ENCODE measurements around the gene RO60. TPM values are rescaled to one million over a fixed set of nuclear protein-coding genes. Genes with fewer than 3 reads are reported as not detected.

Gene RO60
- total and polyA plus RNA-seq, 2 of the 13 experiments (the other 11 are each of a cell fraction or from before 2014, with no cell fraction given): 20.3 to 53.7 TPM

- TF ChIP-seq PCBP1 (IDR thresholded peaks at IDR 0.05; ENCODE audit: borderline replicate concordance, low read depth, low read length): no peak
- TF ChIP-seq ZNF574 (CRISPR knock-in tag; IDR thresholded peaks at IDR 0.05): peak; percentile 74
- TF ChIP-seq ZNF276 (CRISPR knock-in tag; IDR thresholded peaks at IDR 0.05; ENCODE audit: low read depth): no peak
- peak; percentile 52; the same call in 1 of the 2 replicates for TF ChIP-seq PPARG (CRISPR knock-in tag; conservative IDR thresholded peaks at IDR 0.05)
- TF ChIP-seq, protein P1, sequence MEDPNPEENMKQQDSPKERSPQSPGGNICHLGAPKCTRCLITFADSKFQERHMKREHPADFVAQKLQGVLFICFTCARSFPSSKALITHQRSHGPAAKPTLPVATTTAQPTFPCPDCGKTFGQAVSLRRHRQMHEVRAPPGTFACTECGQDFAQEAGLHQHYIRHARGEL (CRISPR knock-in tag; IDR thresholded peaks at IDR 0.05): no peak
- TF ChIP-seq EED (CRISPR knock-in tag; IDR thresholded peaks at IDR 0.05): peak; percentile 19; the same call in 1 of the 2 replicates
- TF ChIP-seq SIX4 (CRISPR knock-in tag; IDR thresholded peaks at IDR 0.05): no peak; the same call in 1 of the 2 replicates
- no peak; the same call in 1 of the 2 replicates for TF ChIP-seq RNF2 (conservative IDR thresholded peaks at IDR 0.05; ENCODE audit: low read depth)
- no peak for TF ChIP-seq HOXA5 (CRISPR knock-in tag; IDR thresholded peaks at IDR 0.05)
- no peak for TF ChIP-seq KDM1A (CRISPR knock-in tag; IDR thresholded peaks at IDR 0.05)
- no peak for TF ChIP-seq ZNF720 (CRISPR knock-in tag; IDR thresholded peaks at IDR 0.05)
- 0 out of 2 replicates have a peak, but pooled peaks have one; percentile 78 for TF ChIP-seq ZNF446 (CRISPR knock-in tag; IDR thresholded peaks at IDR 0.05)
- TF ChIP-seq POLR2AphosphoS5 (IDR thresholded peaks at IDR 0.05; ENCODE audit: low read depth, low read length): peak; percentile 67
- TF ChIP-seq ZSCAN21 (CRISPR knock-in tag; IDR thresholded peaks at IDR 0.05; ENCODE audit: borderline replicate concordance): no peak
- TF ChIP-seq PAXIP1 (CRISPR knock-in tag; conservative IDR thresholded peaks at IDR 0.05): peak; percentile 45; the same call in 1 of the 2 replicates
These were observed 45.8 kb downstream of the RO60 start, which contains the start of gene GLRX2 (continued) for GRCh38 chr1:193104907-193105820.

All from HepG2 (cell line).